CD14-positive monocyte (primary cell): Measurements from ENCODE around the gene FAM168A. TPM values are rescaled to one million over a fixed set of nuclear protein-coding genes. Genes with fewer than 3 reads are reported as not detected.
A peak's percentile ranks its signal among the peaks of the same experiment; 100 is the strongest.

ENCODE experiments used
- DNase-seq, 3 donors: peaks; one replicate each; pipeline ENCODE4 v3.0.0-alpha.2; 2011 to 2022
- H2AFZ ChIP-seq: 2 replicates; pipeline ENCODE4 v1.6.0; 2012; ENCODE audit warnings: mild to moderate bottlenecking, low read depth, low read length, inconsistent platforms; ENCODE audit not compliant: insufficient read depth, poor library complexity, severe bottlenecking
- H3K27ac ChIP-seq, 2 donors: 1 replicate in 1 of 2; 2 replicates in 1 of 2; pipeline ENCODE4 v1.5.1; 2012 to 2013; ENCODE audit warnings: low read length in 2 of 2, control low read depth in 1 of 2, inconsistent platforms in 1 of 2, low read depth in 1 of 2, mild to moderate bottlenecking in 1 of 2
- H3K27me3 ChIP-seq, 2 donors: one replicate each; pipeline versions ENCODE4 v1.6.0 to v1.6.1; 2011 to 2013; ENCODE audit warnings: low read length in 2 of 2; ENCODE audit not compliant: control insufficient read depth in 2 of 2, insufficient read depth in 2 of 2
- H3K36me3 ChIP-seq, 2 donors: replicated peaks in 1 of 2; 1 replicate in 1 of 2; 2 replicates in 1 of 2; pipeline versions ENCODE4 v1.5.1 to v1.6.1; 2012 to 2013; ENCODE audit warnings: low read length in 2 of 2, control low read depth in 1 of 2, inconsistent platforms in 1 of 2, mild to moderate bottlenecking in 1 of 2; ENCODE audit not compliant: insufficient read depth in 2 of 2, control insufficient read depth in 1 of 2
- H3K4me1 ChIP-seq, 2 donors: 1 replicate in 1 of 2; 2 replicates in 1 of 2; pipeline versions ENCODE4 v1.5.1 to v1.6.1; 2012 to 2013; ENCODE audit warnings: low read length in 2 of 2, control low read depth in 1 of 2, inconsistent platforms in 1 of 2, mild to moderate bottlenecking in 1 of 2, moderate library complexity in 1 of 2; ENCODE audit not compliant: insufficient read depth in 2 of 2, control insufficient read depth in 1 of 2
- H3K4me2 ChIP-seq: replicated peaks from 2 replicates; pipeline ENCODE3; 2012; ENCODE audit warnings: low read length, moderate library complexity, mild to moderate bottlenecking; ENCODE audit not compliant: poor library complexity, severe bottlenecking; ENCODE audit errors: extremely low read depth
- H3K4me3 ChIP-seq, 3 experiments: fragments of 200-600 bp in 1 of 3; sonication (generic) in 1 of 3; replicated peaks in 1 of 3; 1 replicate in 2 of 3; 2 replicates in 1 of 3; pipeline ENCODE4 v1.5.1; 2011 to 2013; ENCODE audit warnings: low read length in 3 of 3, mild to moderate bottlenecking in 3 of 3, control low read depth in 2 of 3, low read depth in 2 of 3, inconsistent platforms in 1 of 3, moderate library complexity in 1 of 3
- H3K79me2 ChIP-seq: 2 replicates; pipeline ENCODE4 v1.6.0; 2012; ENCODE audit warnings: mild to moderate bottlenecking, control low read depth, inconsistent platforms, low read length, moderate library complexity; ENCODE audit not compliant: insufficient read depth
- H3K9ac ChIP-seq: 2 replicates; pipeline ENCODE4 v1.6.0; 2017; ENCODE audit warnings: low read length, mild to moderate bottlenecking; ENCODE audit not compliant: insufficient read depth, poor library complexity, severe bottlenecking
- H3K9me3 ChIP-seq, 2 donors: replicated peaks in 1 of 2; 1 replicate in 1 of 2; 2 replicates in 1 of 2; pipeline versions ENCODE4 v1.5.1 to v1.6.1; 2012 to 2013; ENCODE audit warnings: low read length in 2 of 2, control low read depth in 1 of 2; ENCODE audit not compliant: control insufficient read depth in 1 of 2, insufficient read depth in 1 of 2
- H4K20me1 ChIP-seq: 2 replicates; pipeline ENCODE4 v1.6.0; 2012; ENCODE audit warnings: mild to moderate bottlenecking, low read length, control low read depth, moderate library complexity; ENCODE audit not compliant: insufficient read depth
- H3K27ac Mint-ChIP-seq, 7 donors: one replicate each; pipeline ENCODE4 v1.8.0; 2020; ENCODE audit warnings: mild to moderate bottlenecking in 7 of 7, mixed read lengths in 7 of 7, moderate library complexity in 6 of 7, inconsistent platforms in 2 of 7
- H3K27me3 Mint-ChIP-seq, 3 donors: one replicate each; pipeline ENCODE4 v1.8.0; 2021 to 2022; ENCODE audit warnings: low read depth in 3 of 3, mild to moderate bottlenecking in 3 of 3, mixed read lengths in 3 of 3, moderate library complexity in 3 of 3, inconsistent platforms in 1 of 3
- H3K36me3 Mint-ChIP-seq, 2 donors: one replicate each; pipeline ENCODE4 v1.8.0; 2020; ENCODE audit warnings: mixed read lengths in 2 of 2, inconsistent platforms in 1 of 2, mild to moderate bottlenecking in 1 of 2
- H3K4me1 Mint-ChIP-seq: one replicate; pipeline ENCODE4 v1.8.0; 2020; ENCODE audit warnings: mild to moderate bottlenecking, mixed read lengths
- H3K4me3 Mint-ChIP-seq, 2 donors: one replicate each; pipeline ENCODE4 v1.8.0; 2020; ENCODE audit warnings: mild to moderate bottlenecking in 2 of 2, mixed read lengths in 2 of 2, moderate library complexity in 1 of 2
- H3K9me3 Mint-ChIP-seq, 7 donors: one replicate each; pipeline ENCODE4 v1.8.0; 2020 to 2022; ENCODE audit warnings: mixed read lengths in 7 of 7, mild to moderate bottlenecking in 6 of 7, moderate library complexity in 6 of 7, inconsistent platforms in 2 of 7
- CTCF ChIP-seq: fragments of 200-600 bp; IDR thresholded peaks from one replicate; pipeline ENCODE4 v1.8.0; 2022; ENCODE audit warnings: antibody characterized with exemption, mild to moderate bottlenecking
- WGBS: methylation state at CpG from one replicate; pipeline ENCODE4 v1.1.5; 2013; ENCODE audit warnings: missing lambda C conversion rate; ENCODE audit not compliant: insufficient coverage; 5-methylcytosine and 5-hydroxymethylcytosine counted together
- intact Hi-C, 2 donors: fragments of 100-400 bp; cut with micrococcal nuclease; formaldehyde crosslinking; loops; one replicate each; pipeline versions ENCODE4 v1.15.0 to v1.15.1; 2023
- polyA plus RNA-seq, 3 donors: library from polyadenylated mRNA; depleted of rRNA in 1 of 3; unstranded in 2 of 3; stranded (reverse) in 1 of 3; fragments of 300-500 nt in 2 of 3; fragments of >200 nt in 1 of 3; fragmentation: Illumina TruSeq in 2 of 3; gene quantifications; 1 replicate in 2 of 3; 2 replicates in 1 of 3; pipeline ENCODE4 v1.2.3, GENCODE V29; 2012 to 2021

The FAM168A gene
- polyA plus RNA-seq, 3 donors: 1.4 to 13.3 (median 2.1) TPM

GRCh38 chr11:73480677-73481076 is 117.2 kb downstream of the FAM168A start:
- H3K27ac ChIP-seq: peak overlapping the region in 1 of 2 donors; percentile 36
- H3K27me3 ChIP-seq: no peaks in the 10 kb centered on the region
- peaks cover 18% of the 10 kb centered on the region for H3K79me2 ChIP-seq
- no peak overlapping the region for H3K4me3 ChIP-seq
- H3K9ac ChIP-seq: no peak overlapping the region
- DNase-seq: peak in 2 of 3 donors; percentile 35 to 47
- Mint-ChIP-seq H3K9me3 (peaks cover 3 to 12% (median 8%) of the 10 kb centered on the region in 7 donors), H3K4me1 (peaks cover 17% of the 10 kb centered on the region), H3K27ac (peak overlapping the region in 3 of 7 donors; percentile 15 to 59 (median 25)), H3K36me3 (peaks cover 6 to 9% of the 10 kb centered on the region in 2 donors), H3K27me3 (peaks cover 0 to 2% (median 0%) of the 10 kb centered on the region in 3 donors), H3K4me3 (peak overlapping the region in 1 of 2 donors; percentile 56)
- H3K36me3 ChIP-seq: peaks cover 0 to 5% of the 10 kb centered on the region in 2 donors
- peaks cover 10 to 15% of the 10 kb centered on the region in 2 donors for H3K4me1 ChIP-seq
- peaks cover 0 to 10% of the 10 kb centered on the region in 2 donors for H3K9me3 ChIP-seq
- H4K20me1 ChIP-seq: peaks cover 5% of the 10 kb centered on the region
- WGBS: 45% methylated on average over 1 of the region's 2 CpGs
- intact Hi-C loops: no loop called here
- no peak for TF ChIP-seq CTCF
- H2AFZ ChIP-seq: no peak overlapping the region
- H3K4me2 ChIP-seq: no peak overlapping the region

GRCh38 chr11:73478737-73479347 is 119.1 kb downstream of the FAM168A start:
- intact Hi-C loops: loop anchor here in 1 of 2 donors (10.0 kb wide), 1 partner anchor 54 kb away; no protein-coding TSS in a partner anchor
- H3K27ac ChIP-seq: no peak overlapping the region
- peaks cover 0 to 2% (median 0%) of the 10 kb centered on the region in 3 donors for H3K27me3 Mint-ChIP-seq
- H3K79me2 ChIP-seq: peaks cover 18% of the 10 kb centered on the region
- H2AFZ ChIP-seq: no peak overlapping the region
- peaks cover 3 to 12% (median 8%) of the 10 kb centered on the region in 7 donors for H3K9me3 Mint-ChIP-seq
- H3K4me1 ChIP-seq: peaks cover 10 to 18% of the 10 kb centered on the region in 2 donors
- H3K36me3 ChIP-seq: peaks cover 0 to 5% of the 10 kb centered on the region in 2 donors
- no CpG with 5 or more reads among the region's 1 CpG for WGBS
- peak in 2 of 3 donors; percentile 9 to 11 for DNase-seq
- H3K36me3 Mint-ChIP-seq: peaks cover 6 to 9% of the 10 kb centered on the region in 2 donors
- peaks cover 0 to 10% of the 10 kb centered on the region in 2 donors for H3K9me3 ChIP-seq
- no peak overlapping the region for H3K4me3 ChIP-seq
- H3K4me1 Mint-ChIP-seq: peaks cover 21% of the 10 kb centered on the region
- H3K27ac Mint-ChIP-seq: no peak overlapping the region
- no peak overlapping the region for H3K9ac ChIP-seq
- H3K4me3 Mint-ChIP-seq: no peak overlapping the region
- peaks cover 5% of the 10 kb centered on the region for H4K20me1 ChIP-seq
- H3K4me2 ChIP-seq: no peak overlapping the region
- TF ChIP-seq CTCF: peak; percentile 57
- H3K27me3 ChIP-seq: no peaks in the 10 kb centered on the region
